ENCODE results near the gene IKBKG. TPM values are rescaled to one million over a fixed set of nuclear protein-coding genes. Genes with fewer than 3 reads are reported as not detected.

Gene IKBKG
- total RNA-seq, 1 experiment from 2014 or later: 24.0 TPM

GRCh38 chrX:154508384-154508745 is 39.1 kb upstream of the IKBKG start:
- ATAC-seq (no peak), DNase-seq (ENCODE audit: low read depth, low spot score) (no peak)
- Histone ChIP-seq H3K9ac (ENCODE audit: low read length) (no peak overlapping the region), H3K27ac (ENCODE audit: low read depth, low read length) (no peak overlapping the region), H3K4me3 (replicated peaks in 1 of 2; ENCODE audit: low read depth in 1 of 2, low read length in 2 of 2) (no peak overlapping the region), H3K9me2 (ENCODE audit: insufficient read depth) (no peaks in the 10 kb centered on the region), H3K4me2 (ENCODE audit: low read length) (no peak overlapping the region), H3K4me1 (ENCODE audit: control insufficient read depth in 1 of 2, insufficient read depth in 2 of 2, low read length in 2 of 2) (peaks cover 0 to 5% of the 10 kb centered on the region in 2 experiments; a peak in 1 of 4 replicates), H3K27me3 (ENCODE audit: insufficient read depth, low read length) (no peaks in the 10 kb centered on the region), H4K20me1 (ENCODE audit: insufficient read depth) (no peaks in the 10 kb centered on the region), H3K9me3 (ENCODE audit: control insufficient read depth in 1 of 2, insufficient read depth in 1 of 2, low read depth in 1 of 2, low read length in 2 of 2) (no peaks in the 10 kb centered on the region), H2AFZ (ENCODE audit: low read depth, low read length, poor library complexity, severe bottlenecking) (no peak overlapping the region), H3K36me3 (ENCODE audit: control insufficient read depth in 1 of 2, insufficient read depth in 2 of 2, low read length in 2 of 2) (no peaks in the 10 kb centered on the region), H3K79me2 (ENCODE audit: insufficient read depth, low read length) (no peaks in the 10 kb centered on the region)
- BruUV-seq (replicated peaks): no TSS peak
- intact Hi-C loops (cut with micrococcal nuclease): no loop called here
- CTCF ChIA-PET: no interaction called here
- POLR2A ChIA-PET: no interaction called here
- RAD21 ChIA-PET (ENCODE audit: low non-redundant PET in 1 of 2, low total read pairs in 2 of 2, uncharacterized antibody in 2 of 2, unreplicated experiment in 2 of 2): no interaction called here
- TF ChIP-seq TCF7L2 (IDR thresholded peaks at IDR 0.05; ENCODE audit: borderline replicate concordance, extremely low read depth, insufficient read depth, insufficient read length) (no peak), MAX (IDR thresholded peaks at IDR 0.05) (no peak), ZFX (IDR thresholded peaks at IDR 0.05) (no peak), SP1 (IDR thresholded peaks at IDR 0.05; ENCODE audit: low read depth) (no peak), ZNF274 (IDR thresholded peaks at IDR 0.05; ENCODE audit: low read depth, low read length) (no peak), EZH2phosphoT487 (IDR thresholded peaks at IDR 0.05; ENCODE audit: borderline replicate concordance) (no peak), CBX3 (IDR thresholded peaks at IDR 0.05; ENCODE audit: low read depth) (no peak), CTCF (IDR thresholded peaks at IDR 0.05 in 2 of 3, conservative IDR thresholded peaks at IDR 0.05 in 1 of 3; ENCODE audit: borderline replicate concordance in 1 of 3, insufficient read depth in 1 of 3, low read depth in 2 of 3, low read length in 2 of 3) (no peak), ATF3 (IDR thresholded peaks at IDR 0.05) (no peak), SIN3A (IDR thresholded peaks at IDR 0.05; ENCODE audit: low read depth) (no peak), CEBPB (IDR thresholded peaks at IDR 0.05; ENCODE audit: low read depth) (no peak), POLR2A (IDR thresholded peaks at IDR 0.05; ENCODE audit: borderline replicate concordance, extremely low read depth, insufficient read depth, insufficient read length) (no peak), RAD21 (IDR thresholded peaks at IDR 0.05; ENCODE audit: low read depth) (no peak), ELF1 (IDR thresholded peaks at IDR 0.05; ENCODE audit: borderline replicate concordance, low read depth) (no peak), YY1 (IDR thresholded peaks at IDR 0.05; ENCODE audit: extremely low read depth, insufficient replicate concordance, low read depth, low read length) (no peak), JUND (IDR thresholded peaks at IDR 0.05) (no peak)

Data from HCT116 (cell line).